HepG2 (cell line): ENCODE data around the gene ARVCF. TPM values are rescaled to one million over a fixed set of nuclear protein-coding genes. Genes with fewer than 3 reads are reported as not detected.

Source experiments
- ZNF407 ChIP-seq: sonication (generic); formaldehyde crosslinking; IDR thresholded peaks from one replicate; pipeline ENCODE4 v1.5.1; 2020; ENCODE audit warnings: mild to moderate bottlenecking, missing genetic modification reagents; ENCODE audit errors: not compliant biosample characterization
- ZNF687 ChIP-seq: sonication (generic); formaldehyde crosslinking; IDR thresholded peaks from 2 replicates; pipeline ENCODE4 v1.5.1; 2020; ENCODE audit warnings: mild to moderate bottlenecking, missing genetic modification reagents, moderate library complexity
- polyA plus RNA-seq, 8 experiments: library from polyadenylated mRNA; depleted of rRNA in 3 of 8; stranded (reverse) in 7 of 8; unstranded in 1 of 8; fragments of >200 nt; fragmentation: Illumina TruSeq in 4 of 8; extraction: Trizol in 4 of 8; gene quantifications; 2 replicates each; pipeline versions ENCODE4 v1.2.1 to v1.2.3, GENCODE V29; 2011 to 2016; ENCODE audit warnings: low read depth in 4 of 8, missing spikeins in 1 of 8, mixed read lengths in 1 of 8; ENCODE audit not compliant: insufficient read depth in 1 of 8
- total RNA-seq, 5 experiments: library from RNA; depleted of rRNA; stranded (reverse); fragments of >200 nt; fragmentation: Illumina TruSeq; extraction: Trizol; gene quantifications; 2 replicates each; pipeline ENCODE4 v1.2.3, GENCODE V29; 2016; ENCODE audit warnings: low read depth in 1 of 5

ARVCF gene
- total and polyA plus RNA-seq, 2 of the 13 experiments (the other 11 are each of a cell fraction or from before 2014, with no cell fraction given), result 16.4 to 17.7 TPM

GRCh38 chr22:20021196-20022181 is 4.9 kb upstream of the ARVCF start (continued):
- TF ChIP-seq ZNF407 (CRISPR knock-in tag) (peak; percentile 74), ZNF687 (CRISPR knock-in tag) (peak; percentile 85)
